Astrocyte (in vitro differentiated cells and primary cell): ENCODE data around the gene ZNF425.

Experiments used
- EZH2 ChIP-seq: IDR thresholded peaks from 2 replicates; pipeline ENCODE4 v1.6.1; 2012; ENCODE audit warnings: mild to moderate bottlenecking, low read length, inconsistent platforms; ENCODE audit not compliant: insufficient read depth
- TF ChIP-seq, protein P1 (sequence below): IDR thresholded peaks from 2 replicates; pipeline ENCODE4 v1.5.1; 2011; ENCODE audit warnings: low read depth, mild to moderate bottlenecking, inconsistent platforms, low read length, moderate library complexity; ENCODE audit not compliant: insufficient read depth

GRCh38 chr7:149077594-149077993 is 48.5 kb downstream of the ZNF425 start:
- TF ChIP-seq, protein P1, sequence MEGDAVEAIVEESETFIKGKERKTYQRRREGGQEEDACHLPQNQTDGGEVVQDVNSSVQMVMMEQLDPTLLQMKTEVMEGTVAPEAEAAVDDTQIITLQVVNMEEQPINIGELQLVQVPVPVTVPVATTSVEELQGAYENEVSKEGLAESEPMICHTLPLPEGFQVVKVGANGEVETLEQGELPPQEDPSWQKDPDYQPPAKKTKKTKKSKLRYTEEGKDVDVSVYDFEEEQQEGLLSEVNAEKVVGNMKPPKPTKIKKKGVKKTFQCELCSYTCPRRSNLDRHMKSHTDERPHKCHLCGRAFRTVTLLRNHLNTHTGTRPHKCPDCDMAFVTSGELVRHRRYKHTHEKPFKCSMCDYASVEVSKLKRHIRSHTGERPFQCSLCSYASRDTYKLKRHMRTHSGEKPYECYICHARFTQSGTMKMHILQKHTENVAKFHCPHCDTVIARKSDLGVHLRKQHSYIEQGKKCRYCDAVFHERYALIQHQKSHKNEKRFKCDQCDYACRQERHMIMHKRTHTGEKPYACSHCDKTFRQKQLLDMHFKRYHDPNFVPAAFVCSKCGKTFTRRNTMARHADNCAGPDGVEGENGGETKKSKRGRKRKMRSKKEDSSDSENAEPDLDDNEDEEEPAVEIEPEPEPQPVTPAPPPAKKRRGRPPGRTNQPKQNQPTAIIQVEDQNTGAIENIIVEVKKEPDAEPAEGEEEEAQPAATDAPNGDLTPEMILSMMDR, result no peak
- TF ChIP-seq EZH2, result no peak
